CD4-positive, CD25-positive, alpha-beta regulatory T cell (primary cell): Measurements from ENCODE around the gene POFUT1. TPM values are rescaled to one million over a fixed set of nuclear protein-coding genes. Genes with fewer than 3 reads are reported as not detected.
A peak's percentile ranks its signal among the peaks of the same experiment; 100 is the strongest.

Experiments used
- ATAC-seq, 2 donors: fragments of 150-1000 bp; cut with Tn5 transposase; one replicate each; pipeline ENCODE4 v1.10.0; 2021; ENCODE audit warnings: low read depth in 2 of 2, moderate number of reproducible peaks in 2 of 2, moderate library complexity in 1 of 2
- DNase-seq, 3 donors: peaks; one replicate each; pipeline versions ENCODE4 v3.0.0 to v3.0.0-alpha.2; 2012 to 2022; ENCODE audit warnings: mixed read lengths in 1 of 3
- H3K27ac ChIP-seq: one replicate; pipeline ENCODE4 v1.7.0; 2013; ENCODE audit warnings: mild to moderate bottlenecking, low read length; ENCODE audit not compliant: insufficient read depth, poor library complexity, severe bottlenecking
- H3K27me3 ChIP-seq: one replicate; pipeline ENCODE4 v1.7.0; 2013; ENCODE audit warnings: low read length; ENCODE audit not compliant: control insufficient read depth, insufficient read depth
- H3K36me3 ChIP-seq: one replicate; pipeline ENCODE4 v1.7.0; 2013; ENCODE audit warnings: mild to moderate bottlenecking, low read length, moderate library complexity; ENCODE audit not compliant: control insufficient read depth, insufficient read depth
- H3K4me1 ChIP-seq: 2 replicates; pipeline ENCODE4 v1.7.0; 2013; ENCODE audit warnings: mild to moderate bottlenecking, low read length; ENCODE audit not compliant: insufficient read depth, control insufficient read depth, poor library complexity, severe bottlenecking
- H3K4me3 ChIP-seq: one replicate; pipeline ENCODE4 v1.7.0; 2013; ENCODE audit warnings: low read depth, mild to moderate bottlenecking, low read length, moderate library complexity
- H3K9me3 ChIP-seq, 2 experiments: 1 replicate in 1 of 2; 2 replicates in 1 of 2; pipeline ENCODE4 v1.7.0; 2013; ENCODE audit warnings: low read length in 2 of 2, mild to moderate bottlenecking in 1 of 2, moderate library complexity in 1 of 2; ENCODE audit not compliant: control insufficient read depth in 2 of 2
- H3K27ac Mint-ChIP-seq, 3 donors: one replicate each; pipeline ENCODE4 v1.8.0; 2020 to 2022; ENCODE audit warnings: mild to moderate bottlenecking in 3 of 3, mixed read lengths in 3 of 3, moderate library complexity in 2 of 3
- H3K27me3 Mint-ChIP-seq: one replicate; pipeline ENCODE4 v1.8.0; 2022; ENCODE audit warnings: mild to moderate bottlenecking, mixed read lengths
- H3K36me3 Mint-ChIP-seq: one replicate; pipeline ENCODE4 v1.8.0; 2020; ENCODE audit warnings: mixed read lengths
- H3K4me1 Mint-ChIP-seq, 4 donors: one replicate each; pipeline ENCODE4 v1.8.0; 2020 to 2022; ENCODE audit warnings: mixed read lengths in 4 of 4, mild to moderate bottlenecking in 1 of 4
- H3K4me3 Mint-ChIP-seq, 4 donors: one replicate each; pipeline ENCODE4 v1.8.0; 2020 to 2022; ENCODE audit warnings: mild to moderate bottlenecking in 4 of 4, mixed read lengths in 4 of 4, moderate library complexity in 3 of 4
- H3K9me3 Mint-ChIP-seq, 7 donors: one replicate each; pipeline ENCODE4 v1.8.0; 2020 to 2022; ENCODE audit warnings: mixed read lengths in 7 of 7, mild to moderate bottlenecking in 3 of 7, moderate library complexity in 2 of 7
- polyA plus RNA-seq, 4 donors: library from polyadenylated mRNA; unstranded; fragments of 300-500 nt; fragmentation: Illumina TruSeq; gene quantifications; one replicate each; pipeline ENCODE4 v1.2.3, GENCODE V29; 2021
- total RNA-seq: library from RNA; stranded (reverse); gene quantifications from one replicate; pipeline ENCODE4 v1.2.3, GENCODE V29; 2022

Gene POFUT1
- total and polyA plus RNA-seq, 5 donors from 2014 or later: 10.0 to 14.3 (median 13.8) TPM

DNA sequence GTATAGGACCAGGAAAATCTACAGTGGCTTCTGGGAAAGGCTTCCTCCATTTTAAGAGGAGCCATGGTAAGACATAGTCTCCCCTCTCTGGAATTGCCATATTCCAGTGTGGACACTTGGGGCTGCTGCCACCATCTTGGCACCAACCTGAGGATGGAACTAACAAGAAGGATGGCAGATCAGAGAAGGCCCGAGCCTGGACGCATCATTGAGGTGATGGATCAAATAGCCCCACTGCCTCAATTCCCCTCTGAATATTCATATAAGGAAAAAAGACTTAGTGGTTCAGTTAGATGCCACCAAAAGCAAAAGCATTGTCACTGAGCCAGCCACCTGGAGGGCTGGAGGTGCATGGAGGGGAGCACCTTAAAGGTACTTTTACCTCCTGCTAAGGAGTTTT, 26.1 kb upstream of the POFUT1 start:
- no peaks in the 10 kb centered on the region for H3K9me3 Mint-ChIP-seq
- H3K36me3 ChIP-seq: no peaks in the 10 kb centered on the region
- no peak overlapping the region for H3K27ac Mint-ChIP-seq
- H3K4me3 Mint-ChIP-seq: no peak overlapping the region
- H3K9me3 ChIP-seq: no peaks in the 10 kb centered on the region
- H3K4me3 ChIP-seq: no peak overlapping the region
- no peaks in the 10 kb centered on the region for H3K4me1 ChIP-seq
- no peaks in the 10 kb centered on the region for H3K27me3 Mint-ChIP-seq
- H3K4me1 Mint-ChIP-seq: peaks cover 0 to 10% (median 2%) of the 10 kb centered on the region in 4 donors
- H3K27me3 ChIP-seq: no peaks in the 10 kb centered on the region
- DNase-seq (no peak), ATAC-seq (no peak)
- no peaks in the 10 kb centered on the region for H3K36me3 Mint-ChIP-seq
- no peak overlapping the region for H3K27ac ChIP-seq

DNA sequence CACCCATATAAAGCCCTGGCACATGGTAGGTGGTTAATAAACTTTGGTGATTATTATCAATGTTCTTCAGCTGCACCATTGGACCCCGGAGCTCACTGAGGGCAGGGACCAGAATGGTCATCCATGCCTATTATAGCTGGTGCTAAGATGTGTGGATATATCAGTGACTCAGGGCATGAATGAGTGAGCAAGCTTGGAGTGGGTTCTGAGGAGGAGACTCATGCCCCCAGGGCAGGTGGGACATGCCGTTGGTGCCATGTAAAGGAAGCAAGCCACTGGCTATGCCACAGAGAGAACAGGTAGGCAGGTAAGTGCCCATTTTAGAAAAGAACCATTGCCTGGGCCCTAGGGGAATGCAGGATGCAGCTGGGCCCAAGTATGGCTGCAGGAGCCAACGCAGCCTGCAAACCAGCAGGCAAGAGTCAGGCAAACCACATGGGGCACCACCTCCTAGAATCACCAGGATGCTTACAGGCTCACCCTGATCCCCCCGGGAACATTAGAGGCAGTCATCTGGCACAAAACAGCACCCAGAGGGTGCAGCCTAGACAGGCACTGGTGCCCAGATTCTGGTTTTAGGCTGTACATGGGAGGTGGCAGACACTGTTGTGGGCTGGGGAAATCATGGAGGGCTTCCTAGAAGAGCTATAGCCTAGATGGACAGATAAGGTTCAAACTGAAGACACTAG, 23.6 kb upstream of the POFUT1 start:
- no peak for DNase-seq
- H3K4me1 ChIP-seq: peaks cover 6% of the 10 kb centered on the region
- peaks cover 0 to 16% (median 3%) of the 10 kb centered on the region in 4 donors for H3K4me1 Mint-ChIP-seq
- H3K36me3 Mint-ChIP-seq: no peaks in the 10 kb centered on the region
- no peaks in the 10 kb centered on the region for H3K9me3 ChIP-seq
- H3K27ac ChIP-seq: no peak overlapping the region
- no peaks in the 10 kb centered on the region for H3K27me3 ChIP-seq
- no peaks in the 10 kb centered on the region for H3K9me3 Mint-ChIP-seq
- no peaks in the 10 kb centered on the region for H3K27me3 Mint-ChIP-seq
- H3K4me3 Mint-ChIP-seq: no peak overlapping the region
- peak overlapping the region in 1 of 3 donors; percentile 60 for H3K27ac Mint-ChIP-seq
- ATAC-seq: no peak
- H3K4me3 ChIP-seq: no peak overlapping the region
- H3K36me3 ChIP-seq: no peaks in the 10 kb centered on the region

DNA sequence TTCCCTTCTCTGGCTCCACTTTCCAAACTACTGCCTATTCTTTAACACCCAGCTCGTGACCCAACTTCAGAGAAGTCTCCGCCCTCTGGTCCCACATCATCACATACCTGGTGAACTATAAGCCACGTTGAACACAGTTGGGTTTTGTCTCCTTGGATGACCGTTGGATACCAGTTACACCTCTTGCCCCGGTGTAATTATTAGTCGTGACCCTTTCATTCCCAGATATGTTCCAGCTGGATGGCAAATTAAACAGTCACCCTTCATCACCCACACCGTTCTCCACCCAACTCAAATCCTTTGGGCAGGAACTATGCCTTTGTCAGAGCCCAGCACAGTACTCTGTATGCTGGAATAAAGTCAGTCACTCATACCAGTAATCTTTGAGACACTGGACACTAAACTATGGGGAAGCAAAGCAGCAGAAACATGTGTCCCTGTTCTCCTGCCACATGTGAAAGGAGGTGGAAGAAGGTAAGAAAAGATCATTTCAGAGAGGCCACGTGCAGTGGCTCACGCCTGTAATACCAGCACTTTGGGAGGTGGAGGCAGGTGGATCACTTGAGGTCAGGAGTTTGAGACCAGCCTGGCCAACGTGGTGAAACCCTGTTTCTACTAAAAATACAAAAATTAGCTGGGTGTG, 22.6 kb upstream of the POFUT1 start:
- H3K36me3 ChIP-seq: no peaks in the 10 kb centered on the region
- H3K9me3 Mint-ChIP-seq: no peaks in the 10 kb centered on the region
- H3K27me3 ChIP-seq: no peaks in the 10 kb centered on the region
- peaks cover 0 to 23% (median 8%) of the 10 kb centered on the region in 4 donors for H3K4me1 Mint-ChIP-seq
- H3K27ac ChIP-seq: no peak overlapping the region
- H3K27me3 Mint-ChIP-seq: no peaks in the 10 kb centered on the region
- no peak overlapping the region for H3K4me3 ChIP-seq
- DNase-seq (no peak), ATAC-seq (no peak)
- H3K36me3 Mint-ChIP-seq: no peaks in the 10 kb centered on the region
- H3K4me3 Mint-ChIP-seq: peak overlapping the region in 1 of 4 donors; percentile 47
- no peaks in the 10 kb centered on the region for H3K9me3 ChIP-seq
- H3K27ac Mint-ChIP-seq: peak overlapping the region in 1 of 3 donors; percentile 80
- peaks cover 13% of the 10 kb centered on the region for H3K4me1 ChIP-seq

DNA sequence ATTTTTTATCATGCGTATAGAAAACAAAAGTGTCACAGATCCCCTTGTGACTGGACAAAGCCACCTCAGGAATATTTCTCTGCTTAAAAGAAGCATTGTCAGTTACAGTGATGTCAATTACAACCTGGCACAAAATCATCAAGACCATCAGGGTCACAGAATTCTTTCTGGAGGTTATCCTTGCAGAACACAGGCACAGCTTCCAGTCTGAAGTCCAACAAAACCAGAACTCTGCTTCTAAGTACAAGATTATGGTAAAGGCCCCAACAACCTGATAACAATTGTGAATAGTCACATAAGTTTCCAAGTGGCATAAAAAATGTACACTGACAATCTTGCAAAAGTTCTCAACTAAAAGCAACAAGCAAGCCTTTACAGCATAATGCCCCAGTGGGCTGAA, 21.2 kb upstream of the POFUT1 start:
- Histone ChIP-seq H3K9me3 (no peaks in the 10 kb centered on the region), H3K4me1 (peaks cover 13% of the 10 kb centered on the region), H3K4me3 (no peak overlapping the region), H3K27ac (no peak overlapping the region), H3K36me3 (no peaks in the 10 kb centered on the region), H3K27me3 (no peaks in the 10 kb centered on the region)
- Mint-ChIP-seq H3K36me3 (no peaks in the 10 kb centered on the region), H3K9me3 (no peaks in the 10 kb centered on the region), H3K4me3 (peak overlapping the region in 2 of 4 donors; percentile 13 to 41), H3K27ac (no peak overlapping the region), H3K4me1 (peaks cover 0 to 33% (median 12%) of the 10 kb centered on the region in 4 donors), H3K27me3 (no peaks in the 10 kb centered on the region)
- DNase-seq (no peak), ATAC-seq (no peak)

DNA sequence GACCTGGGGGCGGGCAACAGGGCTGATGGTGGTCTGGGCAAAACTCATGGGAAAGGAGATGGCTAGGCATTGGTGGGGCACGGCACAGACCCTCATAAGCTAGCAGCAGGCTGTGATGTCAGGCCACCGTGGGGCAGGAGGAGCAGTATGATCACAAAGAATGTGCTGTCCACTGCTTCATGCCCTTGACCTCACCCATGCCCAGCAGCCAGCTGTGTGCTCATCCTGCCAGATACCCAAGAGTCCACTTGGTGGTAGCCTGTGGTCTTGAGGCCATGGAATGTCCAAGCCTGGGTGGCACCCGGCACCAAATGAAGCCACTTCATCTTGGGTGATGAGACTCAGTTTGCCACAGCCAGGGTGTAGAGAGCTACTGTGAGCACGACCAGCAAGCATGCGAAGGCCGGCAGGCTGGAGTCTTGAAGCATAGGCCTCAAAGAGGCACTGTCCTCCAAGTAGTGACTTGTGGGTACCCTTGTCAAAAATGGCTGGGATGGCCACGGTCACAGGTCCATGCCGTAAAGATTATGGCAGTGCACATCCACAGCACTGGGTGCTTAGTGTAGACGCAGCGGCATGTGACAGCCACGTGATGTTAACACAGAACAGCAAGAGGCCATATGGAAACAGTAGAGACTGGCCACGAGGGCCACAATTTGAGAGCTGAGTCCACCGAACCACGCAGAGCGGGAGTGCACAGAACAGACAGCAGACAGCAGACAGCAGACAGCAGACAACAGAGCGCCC, 19.1 kb upstream of the POFUT1 start:
- Mint-ChIP-seq H3K27ac (peak overlapping the region; percentile 62 to 98 (median 91)), H3K4me1 (peaks cover 4 to 35% (median 16%) of the 10 kb centered on the region in 4 donors), H3K9me3 (no peaks in the 10 kb centered on the region), H3K4me3 (peak overlapping the region; percentile 58 to 89 (median 88)), H3K36me3 (no peaks in the 10 kb centered on the region), H3K27me3 (no peaks in the 10 kb centered on the region)
- Histone ChIP-seq H3K4me1 (peaks cover 13% of the 10 kb centered on the region), H3K4me3 (no peak overlapping the region), H3K36me3 (no peaks in the 10 kb centered on the region), H3K27me3 (no peaks in the 10 kb centered on the region), H3K27ac (no peak overlapping the region), H3K9me3 (no peaks in the 10 kb centered on the region)
- DNase-seq: no peak
- ATAC-seq: no peak

DNA sequence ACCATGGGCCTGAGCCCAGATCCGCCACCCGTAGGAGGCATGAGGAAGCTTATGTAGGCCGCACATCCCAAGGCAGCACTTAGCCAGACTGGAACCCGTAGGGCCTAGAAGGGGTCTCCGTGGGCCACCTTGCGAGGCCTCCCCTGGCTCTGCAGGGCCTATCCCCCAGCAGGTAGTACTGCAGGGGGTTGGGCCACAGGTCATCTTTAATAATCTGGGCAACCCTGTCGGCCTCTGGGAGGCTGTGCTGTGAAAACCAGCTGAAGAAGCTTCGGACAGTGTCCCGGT, 18.6 kb upstream of the POFUT1 start:
- Mint-ChIP-seq H3K4me1 (peaks cover 4 to 40% (median 18%) of the 10 kb centered on the region in 4 donors), H3K36me3 (no peaks in the 10 kb centered on the region), H3K27me3 (no peaks in the 10 kb centered on the region), H3K27ac (peak overlapping the region; percentile 91 to 98 (median 96)), H3K9me3 (no peaks in the 10 kb centered on the region), H3K4me3 (peak overlapping the region; percentile 89 to 92 (median 90))
- Histone ChIP-seq H3K9me3 (no peaks in the 10 kb centered on the region), H3K27ac (no peak overlapping the region), H3K4me3 (peak overlapping the region; percentile 52), H3K4me1 (peaks cover 13% of the 10 kb centered on the region), H3K36me3 (no peaks in the 10 kb centered on the region), H3K27me3 (no peaks in the 10 kb centered on the region)
- ATAC-seq: no peak
- no peak for DNase-seq

DNA sequence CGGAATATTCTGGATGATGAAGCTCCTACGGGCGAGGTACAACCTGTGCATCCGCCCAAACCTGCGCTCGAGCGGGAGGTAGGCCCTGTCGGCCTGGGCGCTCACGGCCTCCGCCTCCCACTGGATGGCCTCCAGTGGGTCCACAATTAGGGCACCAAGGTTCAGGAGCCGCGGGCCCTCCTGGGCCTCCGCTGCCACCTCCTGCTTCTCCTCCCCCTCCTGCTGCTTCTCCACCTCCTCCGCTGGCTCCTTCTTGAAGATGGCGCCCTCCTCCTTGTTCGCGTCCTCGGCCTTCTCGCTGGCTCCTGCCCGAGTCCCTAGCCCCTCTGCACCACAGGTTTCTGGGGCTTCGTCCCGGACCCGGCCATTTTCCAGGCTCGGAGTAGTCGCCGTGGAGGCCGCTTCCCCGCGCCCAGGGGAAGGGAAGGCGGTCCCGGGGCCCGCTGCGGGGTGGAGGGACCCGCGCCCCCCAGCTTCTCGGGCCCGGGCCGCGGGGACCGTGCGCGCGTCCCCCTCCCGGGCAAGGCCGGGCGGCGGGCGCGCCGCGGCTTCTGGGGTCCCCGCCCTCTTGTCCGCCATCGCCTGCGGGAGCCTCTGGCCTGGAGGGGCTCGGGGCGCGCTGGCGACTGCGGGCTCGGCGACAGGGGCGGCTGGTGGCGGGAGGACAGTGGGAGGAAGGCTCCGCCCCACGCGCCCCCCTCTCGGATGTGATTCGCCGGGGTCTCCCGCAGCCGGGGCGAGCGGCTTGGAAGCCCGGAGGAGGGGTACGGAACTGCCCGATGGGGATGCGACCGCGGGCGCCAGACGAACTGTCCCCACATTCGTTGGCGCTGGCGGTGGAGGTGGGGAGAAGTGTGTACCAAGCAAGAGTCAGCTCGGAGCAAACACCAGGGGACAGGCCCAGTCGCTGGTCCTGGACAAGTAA, 17.7 kb upstream of the POFUT1 start:
- Mint-ChIP-seq H3K27ac (peak overlapping the region; percentile 91 to 96 (median 91)), H3K4me1 (peaks cover 4 to 45% (median 19%) of the 10 kb centered on the region in 4 donors), H3K36me3 (peaks cover 4% of the 10 kb centered on the region), H3K27me3 (no peaks in the 10 kb centered on the region), H3K9me3 (no peaks in the 10 kb centered on the region), H3K4me3 (peak overlapping the region; percentile 89 to 92 (median 90))
- Histone ChIP-seq H3K4me1 (peaks cover 13% of the 10 kb centered on the region), H3K4me3 (peak overlapping the region; percentile 52), H3K27ac (peak overlapping the region; percentile 67), H3K9me3 (no peaks in the 10 kb centered on the region), H3K27me3 (no peaks in the 10 kb centered on the region), H3K36me3 (no peaks in the 10 kb centered on the region)
- ATAC-seq: peak; percentile 56 to 57
- peak; percentile 39 to 49 (median 48) for DNase-seq
